ENCODE results near the gene GSN. TPM values are rescaled to one million over a fixed set of nuclear protein-coding genes. Genes with fewer than 3 reads are reported as not detected.

GSN gene
- total RNA-seq: 1 to 10 TPM; 3.6 to 4.0 TPM

GRCh38 chr9:121267689-121268597, at the start of gene GSN:
Gene GSN (plus strand): TSS chr9:121268162. CDS start chr9:121301972, 33,810 bp downstream.
- H3K36me3 Mint-ChIP-seq (ENCODE audit: insufficient read depth in 2 of 2): no peaks in the 10 kb centered on the region
- peak within 1 kb of the TSS; percentile 79 to 82 for H3K4me3 Mint-ChIP-seq
- H3K9me3 Mint-ChIP-seq: no peaks in the 10 kb centered on the region
- H3K4me1 Mint-ChIP-seq (ENCODE audit: low read depth): peaks cover 25% of the 10 kb centered on the region
- peak; percentile 91 to 95 for ATAC-seq (replicated peaks in 1 of 2)
- H3K27ac Mint-ChIP-seq: no peak within 1 kb of the TSS
- DNase-seq: peak; percentile 64 to 69
- H3K27me3 Mint-ChIP-seq (ENCODE audit: low read depth): peaks cover 28% of the 10 kb centered on the region

- H3K36me3 Mint-ChIP-seq (ENCODE audit: insufficient read depth in 2 of 2): no peaks in the 10 kb centered on the region
- H3K4me1 Mint-ChIP-seq (ENCODE audit: low read depth): peaks cover 8% of the 10 kb centered on the region
- no peak for ATAC-seq (replicated peaks in 1 of 2)
- H3K9me3 Mint-ChIP-seq: no peaks in the 10 kb centered on the region
- no peak overlapping the region for H3K4me3 Mint-ChIP-seq
- DNase-seq: no peak
- H3K27me3 Mint-ChIP-seq (ENCODE audit: low read depth): no peaks in the 10 kb centered on the region
- H3K27ac Mint-ChIP-seq: no peak overlapping the region
Observed at GRCh38 chr9:121218357-121219027, 49.5 kb upstream of the GSN start.

- DNase-seq (no peak), ATAC-seq (replicated peaks in 1 of 2) (no peak)
- Mint-ChIP-seq H3K4me3 (no peak overlapping the region), H3K4me1 (ENCODE audit: low read depth) (peaks cover 8% of the 10 kb centered on the region), H3K9me3 (no peaks in the 10 kb centered on the region), H3K27ac (no peak overlapping the region), H3K36me3 (ENCODE audit: insufficient read depth in 2 of 2) (no peaks in the 10 kb centered on the region), H3K27me3 (ENCODE audit: low read depth) (no peaks in the 10 kb centered on the region)
Observed at GRCh38 chr9:121219530-121219929, 48.4 kb upstream of the GSN start.

- DNase-seq: no peak
- Mint-ChIP-seq H3K27me3 (ENCODE audit: low read depth) (no peaks in the 10 kb centered on the region), H3K4me3 (no peak overlapping the region), H3K36me3 (ENCODE audit: insufficient read depth in 2 of 2) (no peaks in the 10 kb centered on the region), H3K27ac (no peak overlapping the region), H3K9me3 (no peaks in the 10 kb centered on the region), H3K4me1 (ENCODE audit: low read depth) (peaks cover 8% of the 10 kb centered on the region)
- no peak for ATAC-seq (replicated peaks in 1 of 2)
Observed at GRCh38 chr9:121220996-121221663, 46.8 kb upstream of the GSN start.

GRCh38 chr9:121221664-121222055, 46.3 kb upstream of the GSN start:
- Mint-ChIP-seq H3K36me3 (ENCODE audit: insufficient read depth in 2 of 2) (no peaks in the 10 kb centered on the region), H3K9me3 (no peaks in the 10 kb centered on the region), H3K27me3 (ENCODE audit: low read depth) (no peaks in the 10 kb centered on the region), H3K27ac (no peak overlapping the region), H3K4me1 (ENCODE audit: low read depth) (peaks cover 8% of the 10 kb centered on the region), H3K4me3 (no peak overlapping the region)
- ATAC-seq (replicated peaks in 1 of 2): no peak
- DNase-seq: no peak

- H3K27ac Mint-ChIP-seq: no peak overlapping the region
- no peak overlapping the region for H3K4me3 Mint-ChIP-seq
- ATAC-seq (replicated peaks in 1 of 2): no peak
- no peak for DNase-seq
- H3K36me3 Mint-ChIP-seq (ENCODE audit: insufficient read depth in 2 of 2): no peaks in the 10 kb centered on the region
- peaks cover 6% of the 10 kb centered on the region for H3K4me1 Mint-ChIP-seq (ENCODE audit: low read depth)
- H3K9me3 Mint-ChIP-seq: no peaks in the 10 kb centered on the region
- no peaks in the 10 kb centered on the region for H3K27me3 Mint-ChIP-seq (ENCODE audit: low read depth)
Observed at GRCh38 chr9:121222524-121223171, 45.3 kb upstream of the GSN start.

GRCh38 chr9:121225240-121225639, 42.7 kb upstream of the GSN start:
- H3K36me3 Mint-ChIP-seq (ENCODE audit: insufficient read depth in 2 of 2): no peaks in the 10 kb centered on the region
- DNase-seq (no peak), ATAC-seq (replicated peaks in 1 of 2) (no peak)
- H3K4me1 Mint-ChIP-seq (ENCODE audit: low read depth): no peaks in the 10 kb centered on the region
- H3K4me3 Mint-ChIP-seq: no peak overlapping the region
- H3K9me3 Mint-ChIP-seq: no peaks in the 10 kb centered on the region
- no peaks in the 10 kb centered on the region for H3K27me3 Mint-ChIP-seq (ENCODE audit: low read depth)
- H3K27ac Mint-ChIP-seq: no peak overlapping the region

- Mint-ChIP-seq H3K9me3 (no peaks in the 10 kb centered on the region), H3K36me3 (ENCODE audit: insufficient read depth in 2 of 2) (no peaks in the 10 kb centered on the region), H3K4me3 (no peak overlapping the region), H3K27me3 (ENCODE audit: low read depth) (no peaks in the 10 kb centered on the region), H3K27ac (no peak overlapping the region), H3K4me1 (ENCODE audit: low read depth) (no peaks in the 10 kb centered on the region)
- DNase-seq (no peak), ATAC-seq (replicated peaks in 1 of 2) (no peak)
Observed at GRCh38 chr9:121226175-121226574, 41.8 kb upstream of the GSN start.

GRCh38 chr9:121227862-121228261, 40.1 kb upstream of the GSN start:
- ATAC-seq (replicated peaks in 1 of 2): no peak
- DNase-seq: no peak
- Mint-ChIP-seq H3K27me3 (ENCODE audit: low read depth) (no peaks in the 10 kb centered on the region), H3K27ac (no peak overlapping the region), H3K9me3 (no peaks in the 10 kb centered on the region), H3K4me3 (no peak overlapping the region), H3K4me1 (ENCODE audit: low read depth) (no peaks in the 10 kb centered on the region), H3K36me3 (ENCODE audit: insufficient read depth in 2 of 2) (no peaks in the 10 kb centered on the region)

GRCh38 chr9:121230256-121230655, 37.7 kb upstream of the GSN start:
- no peak for ATAC-seq (replicated peaks in 1 of 2)
- no peaks in the 10 kb centered on the region for H3K4me1 Mint-ChIP-seq (ENCODE audit: low read depth)

GRCh38 chr9:121232251-121232650, 35.7 kb upstream of the GSN start:
- DNase-seq: no peak
- H3K4me1 Mint-ChIP-seq (ENCODE audit: low read depth): no peaks in the 10 kb centered on the region

More at GRCh38 chr9:121230256-121230655, 37.7 kb upstream of the GSN start:
- Mint-ChIP-seq H3K4me3 (no peak overlapping the region), H3K36me3 (ENCODE audit: insufficient read depth in 2 of 2) (no peaks in the 10 kb centered on the region), H3K9me3 (no peaks in the 10 kb centered on the region), H3K27me3 (ENCODE audit: low read depth) (no peaks in the 10 kb centered on the region), H3K27ac (no peak overlapping the region)
- DNase-seq: no peak

GRCh38 chr9:121233906-121234831, 33.8 kb upstream of the GSN start:
- no peak for DNase-seq
- Mint-ChIP-seq H3K4me3 (no peak overlapping the region), H3K9me3 (no peaks in the 10 kb centered on the region), H3K27ac (no peak overlapping the region), H3K4me1 (ENCODE audit: low read depth) (no peaks in the 10 kb centered on the region), H3K27me3 (ENCODE audit: low read depth) (no peaks in the 10 kb centered on the region), H3K36me3 (ENCODE audit: insufficient read depth in 2 of 2) (no peaks in the 10 kb centered on the region)
- no peak for ATAC-seq (replicated peaks in 1 of 2)

More at GRCh38 chr9:121232251-121232650, 35.7 kb upstream of the GSN start:
- no peak overlapping the region for H3K27ac Mint-ChIP-seq
- ATAC-seq (replicated peaks in 1 of 2): no peak
- H3K9me3 Mint-ChIP-seq: no peaks in the 10 kb centered on the region
- no peak overlapping the region for H3K4me3 Mint-ChIP-seq
- no peaks in the 10 kb centered on the region for H3K27me3 Mint-ChIP-seq (ENCODE audit: low read depth)
- H3K36me3 Mint-ChIP-seq (ENCODE audit: insufficient read depth in 2 of 2): no peaks in the 10 kb centered on the region
